Choroid plexus epithelial cell (primary cell): Measurements from ENCODE around the gene ADAM8.
A peak's percentile ranks its signal among the peaks of the same experiment; 100 is the strongest.

ENCODE experiments used
- DNase-seq: peaks from one replicate; pipeline ENCODE4 v3.0.0-alpha.2; 2010; ENCODE audit warnings: low read depth
- H3K4me3 ChIP-seq: 2 replicates; pipeline ENCODE4 v1.5.1; 2011; ENCODE audit warnings: low read depth, mild to moderate bottlenecking, control low read depth, low read length, moderate library complexity
- CTCF ChIP-seq: conservative IDR thresholded peaks from 2 replicates; pipeline ENCODE4 v1.5.1; 2011; ENCODE audit warnings: low read depth, mild to moderate bottlenecking, control low read depth, inconsistent platforms, low read length, moderate library complexity

ADAM8 gene

DNA sequence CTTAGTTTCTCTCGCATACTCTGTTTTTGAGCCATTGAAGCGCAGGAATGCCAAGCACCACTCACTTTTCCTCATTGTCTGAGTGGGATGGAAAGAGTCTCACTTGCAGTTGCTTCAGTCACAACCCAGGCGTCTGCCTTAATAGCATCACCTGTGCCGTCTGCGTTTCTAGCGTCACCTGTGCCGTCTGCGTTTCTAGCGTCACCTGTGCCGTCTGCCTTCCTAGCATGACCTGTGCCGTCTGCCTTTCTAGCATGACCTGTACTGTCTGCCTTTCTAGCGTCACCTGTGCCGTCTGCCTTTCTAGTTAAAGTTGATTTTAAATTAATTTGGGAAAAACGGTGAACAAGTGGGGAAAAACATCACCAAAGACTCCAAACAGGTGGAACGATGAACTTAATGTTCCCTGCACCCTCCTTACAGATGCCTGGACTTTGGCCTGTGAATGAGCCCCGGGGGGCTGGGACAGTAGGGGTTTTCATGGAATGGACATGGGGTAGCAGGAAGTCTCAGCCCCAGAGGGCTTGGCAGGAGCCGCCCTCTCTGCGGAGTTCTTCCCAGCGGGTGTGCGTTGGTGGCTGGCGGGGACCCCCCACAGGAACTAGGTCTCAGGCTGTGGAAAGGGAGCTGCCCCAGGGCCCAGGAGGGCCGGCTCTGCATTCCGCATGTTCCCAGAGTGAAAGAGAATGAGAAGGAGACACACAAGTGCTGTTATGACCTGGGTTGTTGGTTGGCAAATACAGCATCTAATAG, 35.5 kb upstream of the ADAM8 start:
- TF ChIP-seq CTCF = no peak
- DNase-seq = no peak
- H3K4me3 ChIP-seq = no peak overlapping the region

- H3K4me3 ChIP-seq = no peak overlapping the region
- no peak for TF ChIP-seq CTCF
- no peak for DNase-seq
These were observed 34.9 kb upstream of the ADAM8 start for GRCh38 chr10:133311570-133311969.

DNA sequence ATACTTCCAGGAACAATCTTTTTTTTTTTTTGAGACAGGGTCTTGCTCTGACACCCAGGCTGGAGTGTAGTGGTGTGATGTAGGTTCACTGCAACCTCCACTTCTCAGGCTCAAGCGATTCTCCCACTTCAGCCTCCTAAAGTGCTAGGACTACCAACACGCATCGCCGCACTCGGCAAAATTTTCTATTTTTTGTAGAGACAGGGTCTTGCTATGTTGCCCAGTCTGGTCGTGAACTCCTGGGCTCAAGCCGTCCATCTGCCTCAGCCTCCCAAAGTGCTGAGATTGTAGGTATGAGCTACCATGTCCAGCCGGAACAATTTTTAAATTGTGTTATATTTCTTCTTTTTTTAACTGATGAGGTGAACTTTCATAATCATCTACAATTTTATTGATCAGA, 34.1 kb upstream of the ADAM8 start:
- H3K4me3 ChIP-seq = no peak overlapping the region
- DNase-seq = no peak
- no peak for TF ChIP-seq CTCF

DNA sequence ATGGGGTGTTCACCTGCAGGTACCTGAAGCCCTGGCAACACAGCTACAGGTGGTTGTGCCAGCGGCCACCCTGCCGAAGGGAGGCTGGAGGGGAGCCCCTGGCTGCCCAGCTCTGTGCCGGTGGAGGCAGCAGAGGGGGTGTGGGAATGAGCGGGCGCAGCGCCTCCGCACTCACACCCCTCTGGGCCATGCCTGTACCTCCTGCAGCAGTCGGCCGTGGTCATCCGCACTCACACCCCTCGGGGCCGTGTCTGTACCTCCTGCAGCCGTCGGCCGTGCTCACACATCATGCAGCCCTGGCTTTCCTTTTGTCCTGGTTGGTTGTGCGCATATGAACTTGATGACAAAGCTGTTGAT, 33.7 kb upstream of the ADAM8 start:
- TF ChIP-seq CTCF = no peak
- no peak overlapping the region for H3K4me3 ChIP-seq
- DNase-seq = no peak

GRCh38 chr10:133309720-133310398, 33.2 kb upstream of the ADAM8 start:
- H3K4me3 ChIP-seq = no peak overlapping the region
- no peak for DNase-seq
- TF ChIP-seq CTCF = no peak

- no peak for TF ChIP-seq CTCF
- DNase-seq = peak; percentile 95
- H3K4me3 ChIP-seq = peak overlapping the region; percentile 86
These were observed 32.5 kb upstream of the ADAM8 start for GRCh38 chr10:133309100-133309719.
